A549 (cell line): ENCODE data around the gene NAXD. TPM values are rescaled to one million over a fixed set of nuclear protein-coding genes. Genes with fewer than 3 reads are reported as not detected.

Experiments used
- ATAC-seq, 2 experiments: fragments of 200-7000 bp in 1 of 2; fragments of >200 bp in 1 of 2; cut with Nextera tagmentation in 1 of 2; cut with Tn5 transposase in 1 of 2; 3 replicates each; pipeline versions ENCODE4 v1.8.0 to v1.9.1; 2018 to 2020; ENCODE audit warnings: mild to moderate bottlenecking in 1 of 2, moderate library complexity in 1 of 2
- CTCF ChIA-PET: fragments of 300-600 bp; sonication (Branson Sonifier 250); formaldehyde crosslinking; extraction: SDS; loops from one replicate; lab custom pipeline; 2021; ENCODE audit warnings: antibody characterized with exemption, inconsistent platforms; lab: Yijun Ruan, JAX
- POLR2A ChIA-PET: fragments of 350-600 bp; formaldehyde crosslinking; extraction: SDS; loops from one replicate; lab custom pipeline; 2021; ENCODE audit warnings: antibody characterized with exemption, inconsistent platforms; lab: Yijun Ruan, JAX
- DNase-seq, 2 experiments: peaks; one replicate each; pipeline versions ENCODE4 v3.0.0 to v3.0.0-alpha.2; 2011 to 2016; ENCODE audit warnings: low read depth in 1 of 2, low spot score in 1 of 2
- FAIRE-seq: peaks from 2 replicates; lab custom pipeline; 2011; peaks lifted over from hg19 to GRCh38; lab: Jason Lieb, UNC
- H3K27ac ChIP-seq, 2 experiments: fragments of >200 bp; sonication (Bioruptor Twin); formaldehyde crosslinking; 3 replicates each; pipeline ENCODE4 v1.5.1; 2016 to 2017
- H3K4me1 ChIP-seq: fragments of >200 bp; sonication (Bioruptor Twin); formaldehyde crosslinking; 3 replicates; pipeline ENCODE4 v1.6.1; 2016
- H3K4me2 ChIP-seq: fragments of >200 bp; sonication (Bioruptor Twin); formaldehyde crosslinking; 3 replicates; pipeline ENCODE4 v1.6.1; 2016
- H3K4me3 ChIP-seq: fragments of >200 bp; sonication (Bioruptor Twin); formaldehyde crosslinking; 3 replicates; pipeline ENCODE4 v1.5.1; 2016
- H3K9me3 ChIP-seq: fragments of >200 bp; sonication (Bioruptor Twin); formaldehyde crosslinking; 3 replicates; pipeline ENCODE4 v1.6.1; 2016
- BHLHE40 ChIP-seq: IDR thresholded peaks from 2 replicates; pipeline ENCODE4 v1.6.1; 2012; ENCODE audit warnings: low read depth, low read length, inconsistent platforms
- CBX2 ChIP-seq: fragments of 200-600 bp; sonication (generic); IDR thresholded peaks from 2 replicates; pipeline ENCODE4 v1.6.1; 2016; ENCODE audit warnings: low read depth, mild to moderate bottlenecking, borderline replicate concordance
- CEBPB ChIP-seq, 2 experiments: fragments of >200 bp in 1 of 2; sonication (Bioruptor Twin) in 1 of 2; formaldehyde crosslinking in 1 of 2; IDR thresholded peaks; 2 replicates each; pipeline ENCODE4 v1.6.1; 2012 to 2016
- CHD2 ChIP-seq: fragments of 150-350 bp; IDR thresholded peaks from 2 replicates; pipeline ENCODE4 v1.6.1; 2014; ENCODE audit warnings: low read length; ENCODE audit not compliant: partially characterized antibody
- CHD4 ChIP-seq: fragments of 200-600 bp; sonication (generic); IDR thresholded peaks from 2 replicates; pipeline ENCODE4 v1.6.1; 2016; ENCODE audit warnings: antibody characterized with exemption, mild to moderate bottlenecking, borderline replicate concordance
- CTCF ChIP-seq: fragments of >200 bp; sonication (Bioruptor Twin); formaldehyde crosslinking; IDR thresholded peaks from 3 replicates; pipeline ENCODE4 v1.5.1; 2016
- EHF ChIP-seq: fragments of 250-450 bp; sonication (Bioruptor Pico); IDR thresholded peaks from 2 replicates; pipeline ENCODE4 v1.5.0; 2020; ENCODE audit warnings: mild to moderate bottlenecking
- EHMT2 ChIP-seq: fragments of 200-600 bp; sonication (generic); IDR thresholded peaks from 2 replicates; pipeline ENCODE4 v1.6.1; 2016; ENCODE audit warnings: antibody characterized with exemption, low read depth, mild to moderate bottlenecking, moderate library complexity
- ESRRA ChIP-seq: fragments of 150-350 bp; IDR thresholded peaks from 2 replicates; pipeline ENCODE4 v1.6.1; 2014; ENCODE audit warnings: mild to moderate bottlenecking, low read length, borderline replicate concordance
- FOSL2 ChIP-seq, 2 experiments: fragments of 450-650 bp in 1 of 2; fragments of >200 bp in 1 of 2; sonication (Bioruptor Twin) in 1 of 2; formaldehyde crosslinking; IDR thresholded peaks; 2 replicates each; pipeline versions ENCODE4 v1.5.0 to v1.6.1; 2016 to 2020; ENCODE audit warnings: mild to moderate bottlenecking in 1 of 2, moderate library complexity in 1 of 2
- FOXS1 ChIP-seq: fragments of 250-450 bp; sonication (Bioruptor Pico); IDR thresholded peaks from 2 replicates; pipeline ENCODE4 v1.5.0; 2020; ENCODE audit warnings: mild to moderate bottlenecking, moderate library complexity
- HOXB5 ChIP-seq: fragments of 250-450 bp; sonication (Bioruptor Pico); IDR thresholded peaks from 2 replicates; pipeline ENCODE4 v1.5.0; 2020; ENCODE audit warnings: mild to moderate bottlenecking, moderate library complexity
- JUN ChIP-seq, 2 experiments: fragments of >200 bp; sonication (Bioruptor Twin); formaldehyde crosslinking; IDR thresholded peaks; 2 replicates in 1 of 2; 3 replicates in 1 of 2; pipeline ENCODE4 v1.6.1; 2016 to 2017
- MAFK ChIP-seq: fragments of 450-650 bp; IDR thresholded peaks from 2 replicates; pipeline ENCODE4 v1.6.1; 2014; ENCODE audit not compliant: partially characterized antibody
- MYC ChIP-seq: IDR thresholded peaks from 2 replicates; pipeline ENCODE4 v1.6.1; 2012; ENCODE audit warnings: mild to moderate bottlenecking, inconsistent platforms, low read length, improper control_type of control experiment, borderline replicate concordance
- NPAS2 ChIP-seq: fragments of 250-450 bp; sonication (Bioruptor Pico); IDR thresholded peaks from 2 replicates; pipeline ENCODE4 v1.8.0; 2022; ENCODE audit warnings: mild to moderate bottlenecking, moderate library complexity, borderline replicate concordance
- PHF8 ChIP-seq: fragments of 200-600 bp; sonication (generic); IDR thresholded peaks from 2 replicates; pipeline ENCODE4 v1.6.1; 2016; ENCODE audit warnings: low read depth, mild to moderate bottlenecking, antibody characterized with exemption, moderate library complexity, borderline replicate concordance
- POLR2A ChIP-seq: IDR thresholded peaks from 2 replicates; pipeline ENCODE4 v1.6.1; 2012; ENCODE audit warnings: mild to moderate bottlenecking, low read length
- POLR2AphosphoS2 ChIP-seq: conservative IDR thresholded peaks from 2 replicates; pipeline ENCODE4 v1.6.1; 2012; ENCODE audit warnings: low read length, improper control_type of control experiment, inconsistent platforms
- RAD21 ChIP-seq, 2 experiments: fragments of >200 bp in 1 of 2; sonication (Bioruptor Twin) in 1 of 2; formaldehyde crosslinking in 1 of 2; IDR thresholded peaks in 1 of 2; conservative IDR thresholded peaks in 1 of 2; 2 replicates in 1 of 2; 3 replicates in 1 of 2; pipeline ENCODE4 v1.6.1; 2012 to 2018; ENCODE audit warnings: inconsistent platforms in 1 of 2
- RARB ChIP-seq: fragments of 250-450 bp; sonication (Bioruptor Pico); IDR thresholded peaks from 2 replicates; pipeline ENCODE4 v1.8.0; 2021; ENCODE audit warnings: mild to moderate bottlenecking, moderate library complexity
- RFX5 ChIP-seq: fragments of 450-650 bp; IDR thresholded peaks from 2 replicates; pipeline ENCODE4 v1.7.1; 2014; ENCODE audit warnings: antibody characterized with exemption, mild to moderate bottlenecking, moderate library complexity
- SMC3 ChIP-seq: fragments of >200 bp; sonication (Bioruptor Twin); formaldehyde crosslinking; IDR thresholded peaks from 3 replicates; pipeline ENCODE4 v1.6.1; 2018; ENCODE audit warnings: inconsistent platforms
- SREBF2 ChIP-seq: fragments of 450-650 bp; IDR thresholded peaks from 2 replicates; pipeline ENCODE4 v1.6.1; 2014; ENCODE audit warnings: mild to moderate bottlenecking, moderate library complexity
- ZNF302 ChIP-seq: fragments of 250-450 bp; sonication (Bioruptor Pico); IDR thresholded peaks from 2 replicates; pipeline ENCODE4 v1.9.0; 2021; ENCODE audit warnings: inconsistent platforms, mild to moderate bottlenecking, moderate library complexity
- WGBS: methylation state at CpG from one replicate; pipeline ENCODE4 v1.1.6; 2017; ENCODE audit errors: missing lambda C conversion rate; 5-methylcytosine and 5-hydroxymethylcytosine counted together
- polyA plus RNA-seq, 4 experiments: library from polyadenylated mRNA; depleted of rRNA in 3 of 4; stranded (reverse); fragments of >200 nt; fragmentation: RNase III in 1 of 4; extraction: RNeasy Plus Mini Kit Qiagen cat#74134 plus additional on column Dnase treatment in 1 of 4; gene quantifications; 2 replicates in 3 of 4; 3 replicates in 1 of 4; pipeline ENCODE4 v1.2.3, GENCODE V29; 2011 to 2017
- TF ChIP-seq, protein P1 (sequence below): IDR thresholded peaks from 2 replicates; pipeline ENCODE4 v1.6.1; 2012
- TF ChIP-seq, protein P2 (sequence below): fragments of 150-350 bp; IDR thresholded peaks from 2 replicates; pipeline ENCODE4 v1.6.1; 2014; ENCODE audit warnings: low read depth, mild to moderate bottlenecking, low read length

NAXD gene
- polyA plus RNA-seq, 2 of the 4 experiments (the other 2 are of a cell fraction), result 14.2 to 19.0 TPM

- Histone ChIP-seq H3K27ac (no peak overlapping the region), H3K4me1 (no peaks in the 10 kb centered on the region), H3K4me2 (no peak overlapping the region), H3K4me3 (no peak overlapping the region), H3K9me3 (no peaks in the 10 kb centered on the region)
- POLR2A ChIA-PET, result no interaction called here
- ATAC-seq (no peak), FAIRE-seq (no peak), DNase-seq (no peak)
- 18% methylated on average over 2 of the region's 2 CpGs for WGBS
- TF ChIP-seq JUN (IDR thresholded peaks at IDR 0.05) (no peak), ESRRA (no peak), HOXB5 (CRISPR knock-in tag) (no peak), ZNF302 (no peak), EHMT2 (no peak), PHF8 (no peak)
- CTCF ChIA-PET, result interaction anchor here (0.7 to 2.1 kb wide), 9 partner anchors 10 to 222 kb away, joined by 3 to 7 read pairs (median 4); partner anchors contain the start of gene NAXD
Observed at GRCh38 chr13:110592665-110593064, 22.7 kb upstream of the NAXD start.

GRCh38 chr13:110593430-110594130, 21.8 kb upstream of the NAXD start:
- no peak overlapping the region for H3K27ac ChIP-seq
- no peak overlapping the region for H3K4me3 ChIP-seq
- peak; percentile 82 to 87 for ATAC-seq
- no peaks in the 10 kb centered on the region for H3K4me1 ChIP-seq
- H3K9me3 ChIP-seq, result no peaks in the 10 kb centered on the region
- ChIA-PET CTCF (interaction anchor here (0.7 to 2.1 kb wide), 21 partner anchors 9 to 618 kb away, joined by 3 to 9 read pairs (median 4); partner anchors contain the start of genes NAXD and RAB20), POLR2A (no interaction called here)
- WGBS, result 47% methylated on average over 6 of the region's 6 CpGs
- TF ChIP-seq SREBF2 (no peak), EHMT2 (no peak), CEBPB (IDR thresholded peaks at IDR 0.05) (peak in 1 of 2 experiments; percentile 43; a peak in 2 of 4 replicates), PHF8 (no peak), RARB (no peak), RAD21 (conservative IDR thresholded peaks at IDR 0.05 in 1 of 2, IDR thresholded peaks at IDR 0.05 in 1 of 2) (peak; percentile 51 to 60), CTCF (peak; percentile 55), RFX5 (no peak), CHD4 (no peak), MAFK (no peak), POLR2AphosphoS2 (no peak), ZNF302 (no peak), POLR2A (no peak), SMC3 (peak; percentile 40), FOXS1 (no peak), BHLHE40 (no peak), NPAS2 (CRISPR knock-in tag) (no peak), EHF (CRISPR knock-in tag) (no peak), FOSL2 (IDR thresholded peaks at IDR 0.05) (no peak), FOSL2 (CRISPR knock-in tag; IDR thresholded peaks at IDR 0.05) (no peak), CBX2 (no peak), CHD2 (no peak), MYC (no peak)
- TF ChIP-seq, protein P1, sequence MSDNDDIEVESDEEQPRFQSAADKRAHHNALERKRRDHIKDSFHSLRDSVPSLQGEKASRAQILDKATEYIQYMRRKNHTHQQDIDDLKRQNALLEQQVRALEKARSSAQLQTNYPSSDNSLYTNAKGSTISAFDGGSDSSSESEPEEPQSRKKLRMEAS, result no peak
- TF ChIP-seq, protein P2, sequence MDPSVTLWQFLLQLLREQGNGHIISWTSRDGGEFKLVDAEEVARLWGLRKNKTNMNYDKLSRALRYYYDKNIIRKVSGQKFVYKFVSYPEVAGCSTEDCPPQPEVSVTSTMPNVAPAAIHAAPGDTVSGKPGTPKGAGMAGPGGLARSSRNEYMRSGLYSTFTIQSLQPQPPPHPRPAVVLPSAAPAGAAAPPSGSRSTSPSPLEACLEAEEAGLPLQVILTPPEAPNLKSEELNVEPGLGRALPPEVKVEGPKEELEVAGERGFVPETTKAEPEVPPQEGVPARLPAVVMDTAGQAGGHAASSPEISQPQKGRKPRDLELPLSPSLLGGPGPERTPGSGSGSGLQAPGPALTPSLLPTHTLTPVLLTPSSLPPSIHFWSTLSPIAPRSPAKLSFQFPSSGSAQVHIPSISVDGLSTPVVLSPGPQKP, result no peak
- no peak for FAIRE-seq
- peak overlapping the region; percentile 45 for H3K4me2 ChIP-seq
- peak; percentile 49 to 54 for DNase-seq
